ENCODE data around the gene GIN1. TPM values are rescaled to one million over a fixed set of nuclear protein-coding genes. Genes with fewer than 3 reads are reported as not detected.

Gene GIN1
- total and polyA plus RNA-seq, 10 of the 15 experiments (the other 5 are each of a cell fraction or from before 2014, with no cell fraction given), result 3.3 to 9.7 (median 6.8) TPM

DNA sequence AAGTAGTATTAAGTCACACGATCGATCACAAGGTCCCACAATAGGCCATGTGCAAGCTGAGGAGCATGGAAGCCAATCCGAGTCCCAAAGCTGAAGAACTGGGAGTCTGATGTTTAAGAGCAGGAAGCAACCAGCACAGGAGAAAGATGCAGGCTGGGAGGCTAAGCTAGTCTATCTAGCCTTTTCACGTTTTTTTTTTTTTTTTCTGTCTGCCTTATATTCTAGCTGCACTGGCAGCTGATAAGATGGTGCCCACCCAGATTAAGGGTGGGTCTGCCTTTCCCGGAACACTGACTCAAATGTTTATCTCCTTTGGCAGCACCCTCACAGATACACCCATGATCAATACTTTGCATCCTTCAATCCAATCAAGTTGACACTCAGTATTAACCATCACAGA lies 6.6 kb upstream of the GIN1 start (continued):
- no peak for TF ChIP-seq PRDM15 (CRISPR knock-in tag; IDR thresholded peaks at IDR 0.05)
- TF ChIP-seq LARP7 (IDR thresholded peaks at IDR 0.05), result no peak
- TF ChIP-seq MYC (IDR thresholded peaks at IDR 0.05; ENCODE audit: insufficient read depth, insufficient read length, insufficient replicate concordance, low read length, severe bottlenecking), result no peak
- no peak for TF ChIP-seq STAT1 (conservative IDR thresholded peaks at IDR 0.05)
- TF ChIP-seq ZNF592 (IDR thresholded peaks at IDR 0.05), result no peak
- TF ChIP-seq CUX1 (IDR thresholded peaks at IDR 0.05; ENCODE audit: insufficient replicate concordance, low read depth, low read length), result no peak
- TF ChIP-seq MEF2B (IDR thresholded peaks at IDR 0.05; ENCODE audit: partially characterized antibody, poor library complexity, severe bottlenecking), result no peak
- no peak for TF ChIP-seq WRNIP1 (IDR thresholded peaks at IDR 0.05; ENCODE audit: borderline replicate concordance, low read depth, low read length)
- TF ChIP-seq NFYA (IDR thresholded peaks at IDR 0.05; ENCODE audit: borderline replicate concordance, low read depth, low read length), result no peak
